D341Med (cell line): Measurements from ENCODE around the gene MTFMT.
A peak's percentile ranks its signal among the peaks of the same experiment; 100 is the strongest.
"Not testable (repeated sequence)": the region's sequence is repeated elsewhere in the genome, so short reads cannot be mapped to it uniquely, and the experiment has no call there.

Experiments
- DNase-seq: peaks from one replicate; pipeline ENCODE4 v3.0.0; 2012; ENCODE audit warnings: low spot score

Gene MTFMT

DNA sequence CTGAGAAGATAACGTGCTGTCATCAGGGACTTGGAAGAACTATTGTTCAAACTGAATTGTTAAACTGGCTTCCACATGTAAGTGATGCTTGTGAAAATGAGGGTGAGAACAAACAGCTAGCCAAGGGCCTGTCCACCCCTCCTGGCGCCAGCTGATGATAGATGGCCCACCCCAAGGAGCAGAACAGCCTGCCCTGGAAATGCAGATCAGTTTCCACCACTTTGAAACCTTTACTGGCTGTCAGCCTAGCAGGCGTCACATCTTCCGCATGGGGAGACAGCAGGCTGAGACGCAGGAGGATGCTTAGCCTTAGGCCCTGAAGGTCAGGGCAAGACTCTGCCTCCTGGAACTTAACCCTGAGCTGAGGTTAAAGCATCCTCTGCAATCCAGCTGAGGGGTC is 9.4 kb upstream of the MTFMT start:
- DNase-seq, result no peak

DNA sequence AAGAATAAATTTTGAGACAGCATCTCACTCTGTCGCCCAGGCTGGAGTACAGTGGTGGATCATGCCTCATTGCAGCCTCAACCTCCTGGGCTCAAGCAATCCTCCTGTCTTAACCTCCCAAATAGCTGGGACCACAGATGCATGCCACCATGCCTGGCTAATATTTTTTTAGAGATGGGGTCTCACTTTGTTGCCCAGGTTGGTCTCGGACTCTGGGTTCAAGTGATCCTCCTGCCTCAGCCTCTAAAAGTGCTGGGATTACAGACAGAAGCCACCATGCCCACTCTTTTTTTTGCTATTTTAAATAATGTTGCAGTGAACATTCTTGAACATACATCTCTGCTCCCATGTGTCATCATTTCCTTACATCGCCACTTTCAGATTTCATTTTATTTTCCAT is 9.0 kb upstream of the MTFMT start:
- no peak for DNase-seq

DNA sequence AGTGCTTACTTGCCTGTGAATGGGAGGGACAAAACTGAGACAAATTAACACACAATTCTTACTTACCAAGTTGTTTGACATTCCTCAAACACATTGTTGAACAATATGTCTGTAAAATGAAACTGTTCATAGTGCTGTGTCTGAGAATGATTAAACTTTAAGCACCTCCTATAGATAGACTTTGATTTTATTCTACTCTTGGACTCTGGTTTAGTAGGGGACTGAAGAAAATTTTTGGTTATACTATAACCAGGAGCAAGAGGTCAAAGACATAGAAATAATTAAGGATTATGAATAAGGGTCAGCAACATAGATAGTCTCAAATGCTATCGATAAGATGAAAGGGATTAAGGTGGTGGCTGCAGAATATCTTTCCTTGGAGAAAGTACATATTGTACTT is 7.9 kb upstream of the MTFMT start:
- no peak for DNase-seq

DNA sequence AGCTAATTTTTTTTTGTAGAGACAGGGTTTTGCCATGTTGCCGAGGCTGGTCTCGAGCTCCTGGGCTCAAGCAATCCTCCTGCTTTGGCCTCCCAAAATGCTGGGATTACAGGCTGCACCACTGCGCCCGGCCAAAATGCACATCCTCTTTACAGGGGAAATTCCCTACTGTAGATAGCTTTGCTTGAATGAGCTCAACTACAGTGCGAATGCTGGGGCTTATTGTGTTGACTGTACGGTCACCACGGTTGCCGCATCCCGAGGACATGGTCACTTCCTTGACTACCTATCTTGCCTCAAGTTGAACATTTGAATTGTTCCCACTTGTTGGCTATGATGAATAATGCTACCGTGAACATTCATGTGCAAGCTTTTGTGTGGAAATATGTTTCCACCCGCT is 5.3 kb upstream of the MTFMT start:
- no peak for DNase-seq

DNA sequence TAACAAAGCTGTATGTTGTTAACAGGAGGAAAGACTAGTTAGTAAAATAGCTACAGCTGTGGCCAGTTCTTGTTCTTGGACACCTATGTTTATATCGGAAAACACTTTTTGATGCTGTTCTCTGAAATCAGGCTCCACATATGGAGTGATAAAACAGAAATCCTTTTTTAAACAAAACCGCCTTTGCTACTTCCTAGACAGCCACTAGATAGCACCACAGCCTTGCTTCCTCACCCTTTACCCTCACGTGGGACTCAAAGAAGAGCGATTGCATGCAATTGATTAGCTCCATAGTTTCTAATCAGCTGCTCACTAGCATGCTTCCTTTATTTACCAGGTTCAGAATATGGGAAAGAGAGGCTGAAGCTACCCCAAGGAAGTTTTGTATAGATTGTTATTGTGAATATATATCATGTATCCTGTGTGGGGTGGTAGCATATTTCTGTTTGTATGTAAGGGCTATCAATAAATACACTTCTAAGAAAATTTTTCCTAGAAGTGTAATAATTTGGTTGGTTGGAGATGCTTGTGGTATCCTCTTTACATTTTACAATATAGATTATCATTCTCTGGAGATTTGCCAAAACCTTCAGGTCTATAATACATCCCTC is 4.3 kb upstream of the MTFMT start:
- DNase-seq, result peak; percentile 63

DNA sequence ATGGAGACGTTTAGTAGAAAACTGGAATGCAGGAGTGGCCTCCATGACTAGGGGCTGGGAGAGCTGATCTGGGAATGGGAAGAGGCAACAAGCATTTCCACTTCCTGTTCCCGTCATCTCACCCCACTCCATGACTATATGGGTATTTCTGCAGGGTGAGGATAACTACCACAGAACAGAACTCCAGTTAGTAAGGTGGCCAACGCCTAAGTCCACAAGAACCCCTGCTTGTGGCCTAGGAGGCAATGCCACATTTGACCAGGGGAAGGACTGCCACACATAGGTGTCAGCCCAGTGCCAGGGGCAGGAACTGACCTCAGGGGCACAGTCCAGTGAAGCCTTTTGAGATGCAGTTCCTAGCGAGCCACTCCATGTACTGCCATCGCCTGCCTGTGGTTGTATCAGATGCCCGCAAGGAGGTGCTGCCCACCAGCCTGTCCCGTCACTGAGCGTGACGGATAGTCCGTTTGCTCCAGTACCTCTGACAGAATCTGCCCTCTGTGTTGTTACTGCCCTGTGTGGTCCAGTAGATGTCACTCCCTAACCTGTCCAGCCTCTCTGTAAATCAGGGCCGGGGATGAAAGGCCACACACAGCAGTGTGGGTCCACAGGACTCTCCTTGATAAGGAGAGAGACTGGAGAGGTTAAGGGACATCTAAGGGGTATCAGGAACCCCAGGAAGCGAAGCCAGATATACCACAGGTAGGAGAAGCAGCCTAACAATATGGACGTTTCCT is 3.5 kb upstream of the MTFMT start:
- DNase-seq, result peak; percentile 61

DNA sequence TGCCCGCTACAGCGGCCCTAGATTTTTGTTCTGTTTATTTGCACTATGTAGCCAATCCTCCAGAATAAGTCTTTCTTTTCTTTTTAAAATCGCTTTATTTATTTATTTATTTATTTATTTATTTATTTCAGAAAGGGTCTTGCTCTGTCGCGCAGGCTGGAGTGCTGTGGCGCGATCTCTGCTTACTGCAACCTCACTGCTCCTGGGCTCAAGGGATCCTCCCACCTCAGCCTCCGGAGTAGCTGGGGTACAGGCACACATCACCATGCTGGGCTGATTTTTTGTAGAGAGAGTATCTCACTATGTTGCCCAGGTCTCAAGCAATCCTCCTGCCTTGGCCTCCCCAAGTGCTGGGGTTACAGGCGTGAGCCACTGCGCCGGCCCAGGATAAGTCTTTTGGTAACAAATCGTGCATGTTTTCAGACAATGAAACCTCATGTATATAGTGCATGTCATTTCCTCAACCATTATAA is 333 bp upstream of the MTFMT start:
- DNase-seq, result no peak

DNA sequence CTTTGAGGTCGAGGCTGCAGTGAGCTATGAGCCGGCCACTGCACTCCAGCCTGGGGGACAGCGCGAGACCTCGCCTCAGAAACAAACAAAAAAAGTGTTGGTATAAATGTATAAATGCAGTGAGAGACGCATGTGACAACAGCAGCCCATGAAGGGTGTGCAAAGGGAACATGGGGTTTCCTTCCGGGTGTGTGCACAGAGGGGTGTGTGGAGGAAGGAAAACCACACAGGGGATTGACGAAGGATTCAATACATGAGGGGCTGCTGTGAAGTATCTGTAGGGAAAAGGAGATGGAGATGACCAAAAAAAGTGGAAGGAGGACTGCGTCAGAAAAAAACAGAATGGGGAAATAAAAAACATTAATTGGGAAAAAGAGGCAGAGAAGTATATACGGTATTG is 1.1 kb downstream of the MTFMT start:
- DNase-seq, result no peak

DNA sequence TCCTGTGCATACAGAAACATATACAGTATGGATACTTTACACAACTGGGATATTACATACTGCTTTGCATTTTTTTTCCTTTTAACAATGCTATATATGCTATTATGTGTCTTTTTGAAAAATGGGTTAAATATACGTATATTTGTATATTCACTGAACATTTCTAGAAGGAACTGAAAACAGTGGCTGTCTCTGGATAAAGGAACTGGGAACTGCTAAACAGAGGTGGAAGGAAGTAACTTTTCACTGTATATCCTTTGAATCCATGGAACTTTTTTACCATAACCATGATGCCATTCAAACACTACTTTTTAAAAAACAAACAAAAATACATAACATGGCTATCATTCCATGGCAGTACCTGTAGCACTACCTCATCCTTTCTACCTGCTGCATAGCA is 1.8 kb downstream of the MTFMT start:
- DNase-seq, result no peak

DNA sequence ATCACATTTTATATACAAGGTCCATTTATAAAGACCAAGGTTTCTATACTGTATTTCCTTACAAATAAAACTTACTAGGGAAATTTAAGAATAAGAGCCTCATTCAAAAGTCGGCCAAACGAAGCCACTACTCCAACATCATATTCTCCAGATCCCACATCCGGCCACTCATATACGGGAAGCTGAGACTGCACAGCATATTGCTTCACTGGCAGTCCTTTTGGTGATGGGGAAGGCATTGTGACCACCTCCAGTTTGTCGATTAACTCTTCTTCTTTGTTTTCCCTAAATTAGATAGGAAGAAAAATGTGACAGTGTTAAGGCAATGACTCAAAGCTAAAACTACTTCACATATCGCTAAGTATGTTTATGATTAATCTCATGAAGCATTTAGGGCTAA is 2.7 kb downstream of the MTFMT start:
- no peak for DNase-seq

DNA sequence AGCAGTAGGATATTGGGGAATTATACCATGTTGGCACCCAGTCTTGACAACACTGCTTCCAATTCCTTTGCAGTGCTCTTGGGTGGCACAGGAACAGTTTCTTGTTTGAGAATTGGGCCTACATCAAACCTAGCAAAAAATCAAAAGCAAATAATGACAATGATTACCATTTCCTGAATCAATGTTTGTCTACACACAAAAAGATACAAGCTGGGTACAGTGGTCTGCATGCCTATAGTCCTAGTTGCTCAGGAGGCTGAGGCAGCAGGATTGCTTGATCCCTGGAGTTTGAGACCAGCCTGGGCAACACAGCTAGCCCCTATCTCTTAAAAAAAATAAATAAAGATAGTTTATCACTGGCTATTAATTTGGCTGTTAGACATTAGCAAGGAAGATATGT is 8.0 kb downstream of the MTFMT start:
- no peak for DNase-seq

DNA sequence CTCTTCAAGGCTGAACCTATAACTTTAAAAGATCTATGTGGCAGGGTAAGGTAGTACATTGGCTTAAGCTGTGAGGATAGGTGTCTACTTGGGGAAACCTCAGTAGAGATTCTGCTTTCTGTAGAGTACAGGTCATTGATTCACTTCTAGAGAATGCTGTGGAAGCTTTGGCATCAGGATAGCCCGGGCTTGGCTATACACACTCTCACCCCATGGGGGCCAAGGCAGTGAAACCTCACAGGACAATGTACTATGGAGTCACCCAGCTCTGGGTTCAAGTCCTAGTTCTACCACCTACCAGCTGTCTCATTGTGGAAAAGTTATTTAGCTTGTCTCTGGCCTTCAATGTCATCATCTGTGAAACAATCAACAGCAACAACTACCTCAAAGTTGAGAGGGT is 9.0 kb downstream of the MTFMT start:
- no peak for DNase-seq

DNA sequence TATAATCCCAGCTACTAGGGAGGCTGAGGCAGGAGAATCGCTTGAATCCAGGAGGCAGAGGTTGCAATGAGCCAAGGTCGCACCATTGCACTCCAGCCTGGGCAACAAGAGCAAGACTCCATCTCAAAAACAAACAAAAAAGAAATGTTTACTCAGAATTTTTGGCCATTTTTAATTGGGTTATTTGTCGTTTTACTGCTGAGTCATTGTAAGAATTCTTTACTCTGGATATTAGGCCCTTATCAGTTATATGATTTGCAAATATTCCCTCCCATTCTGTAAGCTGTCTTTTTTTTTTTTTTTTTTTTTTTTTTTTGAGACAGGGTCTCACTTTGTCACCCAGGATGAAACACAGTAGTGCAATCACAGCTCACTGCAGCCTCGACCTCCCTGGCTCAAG is 18.2 kb downstream of the MTFMT start:
- not testable (repeated sequence) for DNase-seq

DNA sequence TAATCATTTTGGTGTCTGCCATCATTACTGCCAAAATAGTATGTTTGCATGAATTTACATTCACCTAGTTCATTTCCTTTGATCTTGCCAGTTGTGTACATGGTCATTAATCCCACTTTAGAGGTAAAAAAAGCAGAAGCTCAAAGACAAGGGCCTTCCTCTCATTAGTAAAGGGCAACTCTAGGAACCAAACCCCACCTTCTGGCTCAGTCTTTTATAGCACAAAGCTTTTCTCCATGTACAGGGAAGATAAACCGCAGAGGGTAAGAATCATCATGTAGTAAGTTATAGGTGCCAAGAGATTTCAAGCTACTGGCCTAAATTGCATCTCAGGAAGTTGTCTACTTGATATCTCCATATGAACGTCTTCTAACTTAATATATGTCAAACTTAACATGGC is 20.5 kb downstream of the MTFMT start:
- no peak for DNase-seq

DNA sequence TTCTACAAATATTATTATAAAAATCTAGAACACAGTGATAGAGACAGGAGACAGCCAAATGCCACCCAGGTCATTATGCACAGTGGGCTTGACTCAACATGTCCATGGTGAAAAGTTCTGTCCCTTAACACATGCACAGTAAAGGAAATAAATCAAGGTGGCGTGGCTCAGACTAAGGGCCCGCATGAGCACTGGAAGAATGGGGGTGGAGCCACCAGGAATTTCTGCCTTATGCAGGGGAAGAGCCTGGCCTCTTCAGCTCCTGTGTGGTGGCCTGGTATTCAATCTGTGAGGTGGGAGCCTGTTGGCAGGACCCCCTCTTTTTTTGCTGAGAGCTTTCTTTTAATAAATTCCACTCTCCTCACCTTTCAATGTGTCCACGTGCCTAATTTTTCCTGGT is 22.6 kb downstream of the MTFMT start:
- DNase-seq, result no peak

DNA sequence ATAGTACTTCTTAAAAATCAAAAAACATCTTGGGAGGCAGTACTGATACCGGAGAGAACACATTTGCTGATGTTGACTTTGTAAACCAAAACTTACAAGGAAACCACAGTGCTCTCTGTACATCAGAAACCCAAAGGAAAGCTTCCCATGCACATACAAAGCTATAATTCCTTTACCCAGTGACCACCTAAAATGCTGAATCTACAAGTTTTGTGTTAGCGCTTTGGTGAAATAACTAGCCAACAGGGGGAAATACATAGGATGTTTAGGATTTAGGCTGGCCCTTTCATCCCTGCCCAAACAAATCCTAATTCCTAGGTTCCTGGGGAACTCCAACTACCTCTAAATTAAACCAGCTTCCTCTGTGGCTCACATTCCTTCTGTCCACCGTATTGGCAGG is 24.4 kb downstream of the MTFMT start:
- no peak for DNase-seq

DNA sequence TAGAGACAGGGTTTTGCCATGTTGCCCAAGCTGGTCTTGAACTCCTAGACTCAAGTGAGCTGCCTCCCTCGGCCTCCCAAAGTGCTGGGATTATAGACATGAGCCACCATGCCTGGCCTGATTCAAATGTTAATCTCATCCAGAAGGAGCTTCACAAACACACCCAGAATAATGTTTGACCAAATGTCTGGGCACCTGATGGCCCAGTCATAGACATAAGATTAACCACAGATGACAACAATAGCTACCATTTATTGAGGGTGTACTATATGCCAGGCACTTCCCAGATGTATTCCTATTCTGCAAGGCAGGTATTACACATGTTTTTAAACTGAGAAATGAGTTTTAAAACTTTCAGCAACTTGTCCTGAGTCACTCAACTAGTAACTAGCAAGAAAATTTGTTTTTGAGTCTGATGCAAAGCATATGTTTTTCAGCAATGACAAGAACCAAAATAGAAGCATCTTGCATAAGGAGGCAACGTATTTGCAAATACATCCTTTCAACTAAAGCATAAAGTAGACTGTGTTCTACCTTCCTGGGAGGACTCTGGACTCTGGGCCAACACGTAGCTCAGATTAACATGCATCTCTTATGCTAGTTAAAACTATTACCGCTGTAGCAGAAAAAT is 31.6 kb downstream of the MTFMT start:
- DNase-seq, result no peak

DNA sequence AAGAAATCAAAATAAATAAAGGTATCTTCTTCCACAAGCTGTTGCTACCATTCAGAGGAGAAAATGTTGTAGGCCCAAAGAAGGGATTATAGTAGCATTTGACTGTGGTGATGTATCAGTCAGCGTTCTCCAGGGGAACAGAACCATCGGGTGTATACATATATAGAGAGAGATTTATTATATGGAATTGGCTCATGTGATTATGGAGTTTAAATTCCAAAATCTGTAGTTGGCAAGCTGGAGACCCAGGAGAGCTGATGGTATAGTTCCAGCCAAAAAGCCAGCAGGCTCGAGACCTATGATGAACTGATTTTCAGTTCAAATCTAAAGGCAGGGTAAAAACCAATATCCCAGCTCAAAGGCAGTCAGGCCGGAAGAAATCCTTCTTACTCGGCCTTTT is 32.4 kb downstream of the MTFMT start:
- no peak for DNase-seq

DNA sequence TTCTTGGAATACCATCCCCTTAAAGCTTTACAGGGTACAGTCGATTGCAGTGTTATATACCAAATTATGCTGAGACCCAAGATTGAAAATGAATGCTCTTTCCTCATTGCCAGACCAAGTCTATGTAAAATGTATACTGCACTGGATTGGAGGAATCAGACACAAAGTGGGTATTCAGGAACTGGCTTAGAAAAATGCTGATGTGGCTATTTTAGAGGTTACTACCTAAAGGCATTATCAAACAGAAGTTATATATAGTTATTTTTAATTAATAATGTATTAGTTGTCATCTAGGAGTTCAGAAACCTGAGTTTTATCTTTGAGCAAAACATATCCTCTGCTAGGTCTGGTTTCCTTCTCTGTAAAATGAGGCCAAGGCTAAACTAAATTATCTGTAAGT is 36.1 kb downstream of the MTFMT start:
- no peak for DNase-seq

DNA sequence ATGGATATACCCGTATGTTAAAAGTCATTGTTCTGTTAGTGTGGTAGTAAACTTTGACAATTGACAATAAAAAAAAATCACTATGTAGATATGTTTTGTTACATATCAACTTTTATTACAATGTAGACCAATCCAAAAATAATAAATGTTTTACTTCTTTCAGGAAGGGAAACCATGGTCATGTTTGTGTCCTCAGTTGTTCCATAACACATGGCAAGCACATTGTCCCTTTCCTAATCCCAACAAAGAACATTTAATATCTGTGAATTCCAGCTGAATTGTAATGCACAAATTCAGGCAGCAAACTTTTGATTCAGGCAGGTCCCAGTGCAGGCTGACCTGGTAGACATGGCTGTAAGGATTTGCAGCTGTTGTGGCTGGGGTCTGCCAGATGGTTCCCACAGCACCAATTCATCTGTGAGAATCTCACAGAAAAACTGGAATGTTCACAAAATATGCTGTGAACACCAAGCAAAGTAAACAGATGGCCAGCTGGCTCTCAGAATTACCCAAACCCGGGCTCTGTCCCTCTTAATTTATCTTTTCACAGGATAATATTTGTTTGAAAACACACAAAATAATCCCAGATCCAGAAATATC is 37.8 kb downstream of the MTFMT start:
- DNase-seq, result no peak

DNA sequence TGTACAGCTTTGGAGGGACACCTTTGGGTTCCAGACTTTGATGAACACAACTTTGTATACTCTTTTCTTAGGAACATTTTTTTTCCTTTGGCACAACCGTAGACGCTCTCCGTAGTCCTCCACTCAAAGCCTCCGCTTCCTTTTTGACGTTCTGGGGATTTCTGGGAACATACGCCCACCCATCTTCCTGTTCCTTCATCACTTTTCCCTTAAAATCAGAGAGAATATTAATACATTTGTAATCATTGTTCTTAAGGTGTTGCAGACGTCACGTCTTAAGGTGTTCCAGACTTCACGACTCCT is 39.3 kb downstream of the MTFMT start:
- DNase-seq, result no peak

DNA sequence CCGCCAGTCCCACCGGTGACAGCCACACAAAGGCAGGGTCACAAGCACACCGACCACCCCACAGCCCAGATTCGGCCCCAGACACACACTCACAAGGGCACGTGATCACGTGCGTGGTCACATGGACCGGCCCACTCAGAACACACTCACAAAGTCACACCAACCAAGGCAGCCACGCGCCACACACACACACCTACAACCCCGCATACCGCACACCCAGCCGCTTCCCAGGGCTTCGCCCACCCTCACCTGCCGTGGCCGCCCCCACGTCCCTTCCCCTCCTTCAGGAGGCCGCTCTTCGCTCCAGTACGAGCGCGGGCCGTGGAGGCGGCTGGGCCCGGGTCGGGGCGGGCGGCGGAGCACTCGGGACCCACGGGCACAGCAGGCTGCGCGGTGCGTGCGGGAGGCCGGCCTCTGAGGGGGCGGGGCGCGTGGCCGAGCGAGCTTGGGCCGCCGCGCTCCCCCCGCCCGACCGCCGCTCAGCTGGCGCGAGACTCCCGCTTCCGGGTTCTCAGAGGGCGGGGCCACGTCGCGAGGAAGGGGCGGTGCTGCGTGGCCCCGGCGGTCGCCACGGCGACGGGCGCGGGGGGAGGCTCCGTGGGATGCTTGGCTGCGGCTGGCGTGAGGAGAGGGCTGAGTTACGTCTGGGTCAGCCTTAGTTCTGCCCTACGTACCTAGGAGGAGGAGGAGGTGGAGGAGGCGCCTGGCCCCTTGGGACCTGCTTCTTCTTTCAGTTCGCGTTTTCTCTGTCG is 39.8 kb downstream of the MTFMT start, which contains the start of gene SPG21:
TSS of gene SPG21 (minus strand) at position 499 of the 752 bp plus-strand sequence. CDS start 6,345 bp downstream, outside the sequence.
- DNase-seq, result peak; percentile 99

DNA sequence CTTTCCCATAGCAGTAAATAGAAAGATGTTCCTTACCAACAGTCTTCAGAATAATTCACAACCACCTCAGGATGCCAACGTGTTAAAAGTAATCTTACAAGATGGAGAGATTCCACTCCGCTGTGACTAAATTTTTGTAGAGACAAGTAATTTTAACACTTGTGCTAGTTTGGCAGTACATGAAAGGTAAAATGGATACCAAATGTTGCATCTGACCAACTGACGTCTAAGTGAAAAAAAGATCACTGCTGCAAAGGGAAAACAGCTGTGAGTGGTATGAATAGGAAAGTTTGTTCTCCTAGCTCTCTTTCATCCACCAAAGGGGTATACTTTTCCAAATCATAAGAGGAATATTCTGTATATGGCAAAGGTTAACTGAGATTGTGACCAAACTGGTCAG is 42.3 kb downstream of the MTFMT start:
- DNase-seq, result no peak
